Measurements from ENCODE around the gene VPS37D.
"Not testable (repeated sequence)": the region's sequence is repeated elsewhere in the genome, so short reads cannot be mapped to it uniquely, and the experiment has no call there.

Gene VPS37D

DNA sequence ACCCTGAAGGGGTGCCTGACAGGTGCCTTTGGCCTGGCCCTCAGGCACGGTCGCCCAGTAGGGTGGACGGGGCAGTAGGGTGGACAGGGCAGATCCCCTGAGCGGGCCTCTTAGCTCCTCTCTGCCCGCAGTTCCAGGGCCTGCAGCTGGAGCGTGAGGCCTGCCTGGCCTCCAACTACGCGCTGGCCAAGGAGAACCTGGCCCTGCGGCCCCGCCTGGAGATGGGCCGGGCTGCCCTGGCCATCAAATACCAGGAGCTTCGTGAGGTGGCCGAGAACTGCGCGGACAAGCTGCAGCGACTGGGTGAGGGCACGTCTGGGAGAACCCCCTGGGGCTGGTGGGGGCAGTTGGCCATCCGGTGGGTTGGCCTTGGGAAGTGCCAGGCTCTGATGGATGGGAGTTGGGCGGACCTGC is 1.7 kb downstream of the VPS37D start:
- peak overlapping the region; percentile 66 for H3K4me3 ChIP-seq (ENCODE audit: low read depth, low read length)
- DNase-seq (ENCODE audit: low read depth), result no peak
- in situ Hi-C loops (cut with HindIII; ENCODE audit: low sequenced_read_pairs), result no loop called here
- TF ChIP-seq, protein P1, sequence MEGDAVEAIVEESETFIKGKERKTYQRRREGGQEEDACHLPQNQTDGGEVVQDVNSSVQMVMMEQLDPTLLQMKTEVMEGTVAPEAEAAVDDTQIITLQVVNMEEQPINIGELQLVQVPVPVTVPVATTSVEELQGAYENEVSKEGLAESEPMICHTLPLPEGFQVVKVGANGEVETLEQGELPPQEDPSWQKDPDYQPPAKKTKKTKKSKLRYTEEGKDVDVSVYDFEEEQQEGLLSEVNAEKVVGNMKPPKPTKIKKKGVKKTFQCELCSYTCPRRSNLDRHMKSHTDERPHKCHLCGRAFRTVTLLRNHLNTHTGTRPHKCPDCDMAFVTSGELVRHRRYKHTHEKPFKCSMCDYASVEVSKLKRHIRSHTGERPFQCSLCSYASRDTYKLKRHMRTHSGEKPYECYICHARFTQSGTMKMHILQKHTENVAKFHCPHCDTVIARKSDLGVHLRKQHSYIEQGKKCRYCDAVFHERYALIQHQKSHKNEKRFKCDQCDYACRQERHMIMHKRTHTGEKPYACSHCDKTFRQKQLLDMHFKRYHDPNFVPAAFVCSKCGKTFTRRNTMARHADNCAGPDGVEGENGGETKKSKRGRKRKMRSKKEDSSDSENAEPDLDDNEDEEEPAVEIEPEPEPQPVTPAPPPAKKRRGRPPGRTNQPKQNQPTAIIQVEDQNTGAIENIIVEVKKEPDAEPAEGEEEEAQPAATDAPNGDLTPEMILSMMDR (IDR thresholded peaks at IDR 0.05; ENCODE audit: low read depth, low read length, missing control alignments), result no peak

GRCh38 chr7:73669858-73670385 is 2.3 kb downstream of the VPS37D start:
- TF ChIP-seq, protein P1 (IDR thresholded peaks at IDR 0.05; ENCODE audit: low read depth, low read length, missing control alignments), result no peak
- in situ Hi-C loops (cut with HindIII; ENCODE audit: low sequenced_read_pairs), result loop anchor here (5.0 kb wide), 1 partner anchor 42 kb away; no protein-coding TSS in a partner anchor

DNA sequence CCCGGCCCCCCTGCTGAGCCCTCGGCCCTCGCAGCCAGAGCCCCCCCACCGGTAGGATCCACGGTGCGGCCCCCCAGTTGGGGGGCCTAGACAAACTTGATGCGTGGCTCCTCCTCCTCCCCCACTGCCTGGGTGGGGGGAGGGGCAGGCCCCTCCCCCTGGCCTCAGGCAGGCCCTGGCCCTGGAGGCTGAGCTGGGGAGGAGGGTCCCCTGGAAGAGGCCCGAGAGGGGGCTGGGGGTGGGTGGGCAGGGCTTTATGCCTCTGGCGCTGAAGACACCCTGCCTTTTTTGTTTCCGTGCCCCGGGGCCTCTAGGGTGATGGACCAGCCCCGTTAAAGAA is 3.7 kb downstream of the VPS37D start:
- no peak for DNase-seq (ENCODE audit: low read depth)
- in situ Hi-C loops (cut with HindIII; ENCODE audit: low sequenced_read_pairs), result loop anchor here (5.0 kb wide), 1 partner anchor 41 kb away; no protein-coding TSS in a partner anchor
- H3K4me3 ChIP-seq (ENCODE audit: low read depth, low read length), result no peak overlapping the region
- TF ChIP-seq, protein P1 (IDR thresholded peaks at IDR 0.05; ENCODE audit: low read depth, low read length, missing control alignments), result no peak

More at GRCh38 chr7:73669858-73670385, 2.3 kb downstream of the VPS37D start:
- no peak for DNase-seq (ENCODE audit: low read depth)
- H3K4me3 ChIP-seq (ENCODE audit: low read depth, low read length), result no peak overlapping the region

DNA sequence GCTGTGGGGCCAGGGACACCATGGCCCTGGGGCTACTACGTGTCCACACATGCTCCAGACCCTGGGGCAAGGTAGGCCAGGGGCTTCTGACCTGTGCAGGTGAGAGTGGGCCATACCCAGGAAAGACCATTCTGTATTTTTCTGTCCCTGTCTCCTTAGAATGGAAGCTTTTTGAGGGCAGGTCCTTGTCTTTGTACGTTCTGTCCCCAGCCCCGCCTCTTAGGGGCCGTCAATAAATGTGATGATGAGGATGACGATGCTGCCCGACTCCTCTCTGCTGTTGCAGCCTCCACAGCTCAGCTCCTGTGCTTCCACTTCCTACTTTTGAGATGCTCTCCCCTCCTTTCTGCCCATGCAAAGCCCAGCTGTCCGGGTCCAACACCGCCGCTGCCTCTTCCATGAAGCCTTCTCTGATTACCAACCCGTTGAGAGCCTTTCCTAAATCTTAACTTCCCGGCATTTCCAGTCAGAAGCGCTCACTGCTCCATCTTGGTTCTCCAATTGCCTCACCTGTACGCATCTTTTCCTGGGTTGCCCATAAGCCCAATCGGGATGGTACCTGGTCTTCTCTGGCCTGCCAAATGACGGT is 4.3 kb downstream of the VPS37D start:
- no peak for DNase-seq (ENCODE audit: low read depth)
- TF ChIP-seq, protein P1 (IDR thresholded peaks at IDR 0.05; ENCODE audit: low read depth, low read length, missing control alignments), result no peak
- H3K4me3 ChIP-seq (ENCODE audit: low read depth, low read length), result no peak overlapping the region
- in situ Hi-C loops (cut with HindIII; ENCODE audit: low sequenced_read_pairs), result loop anchor here (5.0 kb wide), 1 partner anchor 40 kb away; no protein-coding TSS in a partner anchor

DNA sequence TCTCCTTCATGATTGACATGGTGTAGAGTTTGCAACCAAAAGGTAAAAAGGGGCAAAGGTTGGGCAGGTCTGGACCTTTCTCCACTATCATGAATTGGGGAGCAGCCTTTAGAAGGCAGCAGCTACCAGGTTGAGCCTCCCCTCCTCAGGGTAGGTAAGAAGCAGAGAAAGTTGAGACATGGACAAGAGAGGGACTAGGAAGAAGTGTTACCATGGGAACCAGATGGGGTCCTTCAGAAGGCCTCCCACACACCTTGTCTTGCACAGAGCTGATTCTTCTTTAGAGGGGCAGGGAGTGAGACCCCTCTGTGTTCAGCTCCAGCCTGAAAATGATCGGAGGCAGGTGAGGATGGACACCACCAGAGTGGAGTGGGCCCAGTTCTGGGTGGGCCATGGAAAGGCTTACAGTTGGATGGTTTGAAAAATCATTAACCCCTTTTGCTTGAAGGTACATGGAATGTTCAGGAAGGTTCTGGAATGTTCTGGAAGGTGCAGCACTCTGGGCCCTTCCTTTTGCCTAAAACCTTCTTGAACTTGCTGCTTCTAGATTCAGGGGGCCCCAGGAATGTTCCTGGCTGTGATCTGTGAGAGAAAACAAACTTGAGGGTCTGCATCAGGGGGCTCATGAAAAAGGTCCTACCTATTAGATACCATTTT is 7.0 kb downstream of the VPS37D start:
- DNase-seq (ENCODE audit: low read depth), result no peak
- H3K4me3 ChIP-seq (ENCODE audit: low read depth, low read length), result no peak overlapping the region
- in situ Hi-C loops (cut with HindIII; ENCODE audit: low sequenced_read_pairs), result loop anchor here (5.0 kb wide), 1 partner anchor 38 kb away; no protein-coding TSS in a partner anchor
- TF ChIP-seq, protein P1 (IDR thresholded peaks at IDR 0.05; ENCODE audit: low read depth, low read length, missing control alignments), result no peak

GRCh38 chr7:73676062-73676461 is 8.4 kb downstream of the VPS37D start:
- H3K4me3 ChIP-seq (ENCODE audit: low read depth, low read length); DNase-seq (ENCODE audit: low read depth); in situ Hi-C loops (cut with HindIII; ENCODE audit: low sequenced_read_pairs): not testable (repeated sequence)

- TF ChIP-seq, protein P1 (IDR thresholded peaks at IDR 0.05; ENCODE audit: low read depth, low read length, missing control alignments), result no peak
- no peak for DNase-seq (ENCODE audit: low read depth)
- in situ Hi-C loops (cut with HindIII; ENCODE audit: low sequenced_read_pairs), result no loop called here
- H3K4me3 ChIP-seq (ENCODE audit: low read depth, low read length), result no peak overlapping the region
Measured at GRCh38 chr7:73678862-73679261, 11.2 kb downstream of the VPS37D start.
